GM10847 (cell line): ENCODE measurements around the gene TTC7B.

ENCODE experiments used
- POLR2A ChIP-seq: IDR thresholded peaks from 2 replicates; pipeline ENCODE4 v1.6.1; 2011; ENCODE audit not compliant: insufficient read length; ENCODE audit errors: extremely low read depth

The TTC7B gene

DNA sequence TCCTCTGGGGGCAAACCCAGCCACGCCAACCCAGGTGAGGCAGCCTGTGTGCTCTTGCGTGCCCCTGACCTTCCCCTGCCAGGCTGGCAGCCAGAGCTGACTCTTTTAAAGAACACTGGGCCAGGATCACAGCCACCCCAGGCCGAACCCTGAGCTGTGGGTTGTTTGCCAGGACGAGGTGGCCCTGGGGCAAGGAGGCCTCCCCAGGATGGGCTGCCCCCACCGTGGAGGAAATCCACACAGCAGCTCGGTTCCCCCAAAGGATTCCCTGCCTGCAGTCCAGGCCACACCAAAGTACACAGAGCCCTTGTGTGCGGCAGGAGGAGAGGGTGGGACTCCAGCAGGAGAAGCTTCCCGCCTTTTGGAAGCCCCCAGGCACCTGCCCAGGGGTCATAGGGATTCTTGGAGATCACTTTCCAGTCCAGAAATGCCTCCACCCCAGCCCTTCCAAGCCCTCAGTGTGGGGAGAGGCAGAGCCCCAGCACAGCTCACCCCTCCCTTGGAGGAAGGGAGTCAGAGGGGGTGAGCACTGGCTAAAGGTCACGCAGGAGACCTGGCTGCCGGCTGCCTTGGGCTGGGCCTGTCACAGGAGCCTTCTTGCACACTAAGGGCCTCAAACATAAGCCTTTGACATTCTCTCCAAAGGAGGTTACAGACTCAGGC is 303.8 kb downstream of the TTC7B start:
- no peak for TF ChIP-seq POLR2A

DNA sequence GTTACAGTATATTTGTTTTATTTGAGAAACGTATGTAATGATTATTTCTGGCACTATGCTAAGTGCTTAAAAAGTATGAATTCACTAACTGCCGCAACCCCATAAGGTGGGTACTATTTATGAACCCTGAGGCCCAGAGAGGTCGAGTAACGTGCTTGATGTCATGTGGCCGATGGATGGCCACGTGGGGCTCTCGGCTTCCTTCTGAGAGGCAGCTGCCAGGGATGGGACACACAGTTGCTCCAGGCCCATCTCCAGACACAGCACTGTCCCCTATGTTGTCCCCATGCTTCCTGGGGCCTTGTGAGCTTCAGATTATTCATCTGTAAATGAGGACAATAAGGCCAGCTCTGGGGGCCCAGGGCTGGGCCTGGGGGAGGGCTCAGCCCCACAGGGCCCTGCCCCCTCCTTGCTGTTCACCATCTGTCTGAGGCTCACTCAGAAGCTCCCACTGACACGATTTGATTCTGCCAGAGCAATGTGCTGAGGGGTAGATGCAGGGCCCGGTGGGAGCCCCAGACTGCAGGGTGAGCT is 304.4 kb downstream of the TTC7B start:
- TF ChIP-seq POLR2A = no peak

DNA sequence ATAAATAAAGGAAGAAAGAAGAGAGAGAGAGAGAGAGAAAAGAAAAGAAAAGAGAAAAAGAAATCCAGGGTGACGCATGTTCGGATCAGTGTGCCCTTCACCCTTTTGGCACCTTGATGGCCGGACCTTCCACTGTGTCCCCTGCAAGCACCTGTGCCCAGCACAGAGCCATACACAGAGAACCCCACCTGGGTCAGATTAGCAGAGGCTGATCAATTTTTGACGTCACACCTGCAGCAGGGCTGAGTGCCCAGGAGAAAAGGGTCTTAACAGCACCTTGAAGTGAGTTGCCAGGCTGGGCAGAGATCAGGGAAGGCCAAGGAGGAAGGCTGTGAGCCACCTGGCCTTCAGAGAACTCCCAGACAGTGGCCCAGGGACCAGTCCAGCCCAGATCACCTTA is 305.0 kb downstream of the TTC7B start:
- TF ChIP-seq POLR2A = no peak

DNA sequence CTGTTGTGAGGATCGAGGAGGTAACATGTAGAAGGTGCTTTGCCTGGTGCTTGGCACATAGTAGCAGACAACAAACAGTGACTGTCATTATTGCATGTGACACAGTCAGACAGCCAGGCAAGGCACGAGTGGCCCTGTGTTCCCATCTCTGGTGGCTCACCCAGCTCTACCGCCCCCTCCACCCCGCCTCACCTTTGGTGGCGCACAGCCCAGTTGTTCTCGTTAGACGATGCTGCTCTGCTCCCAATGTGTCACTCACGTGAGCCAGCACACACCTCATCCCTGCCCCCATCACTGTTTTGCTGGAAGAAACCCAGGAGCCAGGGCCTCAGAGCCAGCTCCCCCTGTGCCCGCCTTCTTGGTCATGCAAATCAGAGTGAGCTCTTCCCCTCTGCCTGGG is 306.1 kb downstream of the TTC7B start:
- no peak for TF ChIP-seq POLR2A

DNA sequence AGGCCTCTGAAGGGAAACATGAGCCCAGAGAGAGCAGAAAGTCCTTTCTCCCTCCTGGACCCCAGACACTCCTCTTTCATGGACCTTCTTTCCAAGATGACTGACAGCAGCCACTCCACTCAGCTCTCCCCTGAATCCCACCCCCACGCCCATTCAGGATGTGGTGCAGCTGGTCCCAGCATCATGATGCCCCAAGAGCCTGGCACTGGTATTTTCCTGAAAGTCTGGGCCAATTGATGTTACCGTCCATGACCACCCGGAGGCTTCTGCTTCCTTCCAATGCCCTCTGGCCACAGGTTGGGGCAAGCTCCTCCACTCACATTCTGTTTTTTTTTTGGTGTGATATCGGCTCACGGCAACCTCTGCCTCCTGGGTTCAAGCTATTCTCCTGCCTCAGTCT is 306.8 kb downstream of the TTC7B start:
- TF ChIP-seq POLR2A = no peak

DNA sequence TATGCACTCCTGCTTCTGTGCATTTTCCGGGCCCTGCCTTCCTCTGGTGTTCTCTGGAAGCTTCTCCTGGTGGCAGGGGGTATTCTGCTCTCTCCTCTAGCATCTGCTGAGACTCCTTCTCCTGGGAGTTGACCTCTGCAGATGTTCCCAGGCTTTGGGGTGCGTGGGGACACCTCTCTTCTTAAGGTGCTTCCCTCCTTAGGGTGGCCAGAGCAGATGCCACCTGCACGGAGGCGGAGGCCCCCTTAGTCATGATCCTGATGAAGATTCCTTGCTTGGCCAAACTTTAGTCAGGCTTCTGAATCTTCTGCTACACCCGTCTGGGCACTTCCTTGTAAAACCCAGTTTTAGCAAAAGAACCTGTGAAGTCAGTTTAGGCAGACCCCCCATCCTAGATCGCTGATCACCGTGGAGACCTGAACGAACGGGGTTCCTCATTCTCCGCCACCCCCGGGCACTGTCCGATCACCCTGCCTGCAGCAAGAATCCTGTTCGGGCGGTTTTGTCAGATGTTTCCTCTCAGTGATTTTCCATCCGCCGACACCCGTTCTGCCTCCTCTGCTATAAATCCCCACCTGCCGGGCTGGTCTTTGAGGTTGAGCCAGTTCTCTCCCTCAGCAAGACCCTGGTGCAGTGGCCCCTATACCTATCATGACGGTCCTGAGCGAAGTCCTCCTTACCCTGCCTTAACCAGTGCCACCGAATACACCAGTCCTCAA is 307.5 kb downstream of the TTC7B start:
- no peak for TF ChIP-seq POLR2A

DNA sequence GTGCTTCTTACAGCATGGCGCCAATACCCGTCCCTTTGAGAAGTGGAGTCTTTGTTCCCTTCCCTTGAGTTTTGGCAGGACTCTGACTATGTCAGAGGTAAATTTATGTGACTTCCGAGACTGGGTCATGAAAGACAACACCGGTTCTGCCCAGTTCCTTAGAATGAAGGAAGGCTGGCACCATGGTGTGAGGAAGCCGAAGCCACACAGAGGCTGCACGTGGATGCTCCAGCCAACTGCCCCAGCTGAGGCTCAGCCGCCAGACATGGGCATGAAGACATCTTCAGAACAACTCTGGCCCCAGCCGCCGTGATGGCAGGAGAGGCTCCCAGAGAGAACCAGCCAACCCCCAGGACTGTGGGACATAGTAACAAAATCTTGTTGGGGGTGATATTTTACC is 308.2 kb downstream of the TTC7B start:
- no peak for TF ChIP-seq POLR2A

DNA sequence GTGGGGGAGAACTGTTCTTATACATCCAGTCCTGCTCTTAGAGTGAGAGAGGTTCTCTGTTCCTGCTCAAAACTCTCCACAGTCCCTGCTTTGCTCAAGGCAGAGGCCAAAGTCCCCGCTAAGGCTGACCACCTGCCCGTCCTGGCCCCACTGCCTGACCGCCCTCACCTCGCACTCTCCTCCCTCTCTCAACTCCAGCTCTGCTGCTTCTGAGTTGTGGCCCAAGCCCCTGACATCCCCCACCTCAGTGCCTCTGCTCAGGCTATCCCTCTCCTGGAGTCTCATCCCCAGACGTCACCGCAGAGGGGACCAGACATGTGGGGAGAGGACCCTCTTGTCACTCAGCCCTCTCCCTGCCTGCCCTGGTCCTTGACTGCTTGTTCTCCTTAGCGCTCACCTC is 308.8 kb downstream of the TTC7B start:
- TF ChIP-seq POLR2A = no peak

DNA sequence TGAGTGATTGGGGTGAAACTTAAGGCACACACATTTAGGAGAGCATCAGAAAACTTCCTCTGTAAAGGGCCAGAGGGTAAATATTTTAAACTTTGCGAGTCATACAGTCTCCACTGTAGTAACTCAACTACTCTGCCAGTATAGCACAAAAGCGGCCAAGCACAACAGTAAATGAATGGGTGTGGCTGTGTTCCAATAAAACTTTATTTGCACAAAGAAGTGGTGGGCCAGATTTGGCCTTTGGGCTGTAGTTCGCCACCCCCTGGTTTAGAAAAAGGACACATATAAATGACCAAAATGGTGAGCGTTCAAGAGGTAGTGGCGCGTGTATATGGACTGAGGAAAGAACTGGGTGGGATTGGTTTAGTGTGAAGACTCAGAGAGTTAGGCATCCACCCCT is 309.5 kb downstream of the TTC7B start:
- TF ChIP-seq POLR2A = no peak

DNA sequence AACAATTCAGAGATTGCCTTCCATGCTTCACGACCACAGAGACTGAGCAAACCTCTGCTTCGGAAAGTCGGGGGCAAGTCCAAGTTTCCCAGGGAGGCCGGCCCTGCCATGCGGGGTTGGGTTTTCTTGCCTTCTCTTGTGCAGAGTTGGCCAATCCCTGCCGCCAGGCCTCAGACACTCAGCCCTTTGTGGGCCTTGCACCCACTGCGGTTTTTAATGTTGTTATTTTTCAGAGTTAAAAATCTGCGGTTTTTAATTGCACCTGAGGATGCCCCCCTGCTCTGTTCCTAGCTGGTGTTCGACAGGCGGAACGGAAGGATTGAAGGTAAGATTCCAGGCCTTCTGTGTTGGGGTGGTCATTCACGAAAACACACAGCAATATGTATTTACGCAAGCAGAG is 310.7 kb downstream of the TTC7B start:
- TF ChIP-seq POLR2A = no peak

DNA sequence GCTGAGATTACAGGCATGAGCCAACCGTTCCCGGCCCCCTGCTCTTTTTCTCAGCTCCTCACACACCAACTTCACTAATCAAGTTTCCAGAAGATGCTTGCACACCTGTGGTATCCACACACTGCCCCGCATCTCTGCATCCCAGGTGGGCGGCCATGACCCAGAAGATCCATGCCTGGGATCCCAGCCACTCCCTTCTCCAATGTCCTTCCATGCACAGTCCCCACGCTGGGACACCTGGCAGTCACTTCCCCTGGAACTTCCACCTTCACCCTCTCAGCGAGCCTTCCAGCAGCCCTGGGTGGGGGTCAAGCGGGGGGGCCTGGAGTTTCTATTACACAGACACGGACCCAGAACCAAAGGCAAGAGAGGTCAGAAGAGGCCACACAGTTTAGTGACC is 311.6 kb downstream of the TTC7B start:
- TF ChIP-seq POLR2A = no peak

DNA sequence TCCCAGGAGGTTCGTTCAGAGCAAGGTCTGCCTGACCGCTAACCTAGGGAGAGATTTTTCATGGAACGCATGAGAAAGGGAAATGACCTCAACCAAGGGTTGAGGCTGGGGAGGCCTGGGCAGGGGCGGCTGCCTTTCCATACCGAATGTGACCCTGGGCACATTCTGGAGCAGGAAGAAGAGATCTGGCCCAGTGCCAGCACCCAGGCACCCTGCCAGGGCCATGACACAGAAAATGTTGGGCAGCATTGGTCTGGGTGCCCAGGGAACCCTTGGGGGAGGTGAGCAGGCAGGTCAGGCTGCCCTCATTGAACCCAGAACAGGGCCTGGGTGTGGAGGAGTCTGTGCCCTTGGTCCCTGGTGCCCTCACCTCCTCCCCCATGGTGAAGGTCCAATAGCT is 312.6 kb downstream of the TTC7B start:
- TF ChIP-seq POLR2A = no peak

DNA sequence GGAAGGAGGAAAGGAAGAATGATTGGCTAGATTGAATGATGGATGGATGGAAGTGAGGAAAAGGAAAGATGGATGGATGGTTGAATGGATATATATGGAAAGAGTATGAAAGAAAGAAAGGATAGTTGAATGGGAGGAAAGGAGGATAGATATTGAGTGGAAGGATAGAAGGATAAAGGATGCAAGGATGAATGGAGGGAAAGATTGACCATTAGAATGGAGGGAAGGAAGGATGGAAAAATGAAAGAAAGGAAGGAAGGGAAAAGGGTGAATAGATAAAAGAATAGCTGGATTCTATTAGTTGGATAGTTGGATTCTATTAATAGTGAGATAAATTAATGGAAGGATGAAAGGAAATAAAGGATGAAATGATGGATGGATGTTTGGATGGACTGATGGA is 313.5 kb downstream of the TTC7B start:
- TF ChIP-seq POLR2A = no peak

DNA sequence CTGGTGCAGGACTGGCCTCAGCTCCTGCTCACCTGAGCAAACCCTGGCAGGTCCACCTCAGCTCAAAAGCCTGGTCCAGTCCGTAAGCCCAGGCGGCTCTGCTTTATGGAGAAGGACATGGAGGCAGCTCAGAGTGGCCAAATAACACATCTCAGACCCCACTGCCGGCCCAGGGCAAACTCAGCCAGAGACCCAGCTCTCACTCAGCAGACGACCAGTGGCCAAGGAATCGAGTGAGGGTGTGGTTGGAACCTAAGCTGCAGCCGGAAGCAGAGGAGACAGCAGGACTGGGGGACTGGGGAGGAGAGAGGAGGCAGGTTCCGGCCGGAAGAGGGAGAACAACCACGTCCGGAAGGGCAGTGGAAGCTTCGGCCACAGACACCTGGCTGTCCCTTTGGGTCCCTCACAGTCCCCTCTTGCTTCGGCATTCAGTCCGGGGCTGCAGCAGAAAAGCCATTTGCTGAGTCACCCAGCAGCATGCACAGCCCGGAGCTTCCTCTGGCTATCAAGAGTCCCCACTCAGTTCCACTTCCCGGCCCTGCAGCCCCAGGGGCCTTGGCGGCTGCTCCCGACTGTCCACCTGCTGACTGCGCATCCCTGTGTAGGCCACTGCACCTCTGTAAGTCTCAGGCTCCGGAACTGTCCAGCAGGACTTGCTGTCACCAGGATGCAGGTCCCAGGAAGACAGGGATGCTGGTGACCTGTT is 315.4 kb downstream of the TTC7B start:
- TF ChIP-seq POLR2A = no peak

DNA sequence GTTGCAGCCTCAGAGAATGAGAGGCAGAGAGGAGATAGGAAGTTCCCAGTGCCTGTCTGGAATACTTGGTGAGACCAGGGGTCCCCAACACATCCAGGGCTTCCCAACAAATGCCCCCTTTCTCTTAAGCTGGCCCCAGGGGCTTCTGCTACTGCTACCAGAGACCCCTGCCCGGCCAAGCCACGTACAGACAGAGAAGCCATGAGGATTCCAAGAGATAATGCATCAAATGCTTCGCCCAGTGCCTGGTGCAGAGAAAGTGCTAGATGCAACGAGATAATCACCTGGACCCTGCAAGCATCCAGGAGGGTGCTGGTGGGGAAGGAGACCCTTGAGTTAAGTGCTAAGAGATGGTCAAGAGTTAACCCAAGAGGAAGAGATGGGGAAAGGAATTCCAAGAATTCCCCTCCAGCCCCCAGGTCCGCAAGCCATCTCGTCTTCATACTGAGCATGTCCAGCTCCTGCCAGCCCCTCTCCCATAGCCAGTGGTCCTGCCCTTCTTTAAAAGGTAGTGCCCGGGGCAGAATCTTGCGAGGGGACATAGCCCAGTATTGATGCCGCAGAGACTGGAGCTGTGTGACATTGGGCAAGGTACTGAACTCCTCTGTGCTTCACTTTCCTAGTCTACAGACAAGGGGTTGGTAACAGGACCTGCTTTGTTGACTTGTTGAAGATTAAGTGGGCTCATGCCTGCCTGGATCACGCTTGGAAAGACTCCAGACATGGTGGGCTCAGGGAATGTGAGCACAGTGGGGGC is 316.1 kb downstream of the TTC7B start:
- no peak for TF ChIP-seq POLR2A
